ENCODE measurements around the gene SIX1.

Gene SIX1

GRCh38 chr14:60648249-60648933 is 886 bp downstream of the SIX1 start (continued):
- TF ChIP-seq ZNF140 (tag by site-specific recombination; IDR thresholded peaks at IDR 0.05): no peak
- TF ChIP-seq CTCF (tag by site-specific recombination; IDR thresholded peaks at IDR 0.05): peak; percentile 49; the same call in 1 of the 2 replicates
- TF ChIP-seq BCL11A (tag by site-specific recombination; IDR thresholded peaks at IDR 0.05; ENCODE audit: low read depth): no peak
- 0 out of 2 replicates have a peak, but pooled peaks have one; percentile 22 for TF ChIP-seq PATZ1 (tag by site-specific recombination; IDR thresholded peaks at IDR 0.05)
- TF ChIP-seq ZNF138 (tag by site-specific recombination; IDR thresholded peaks at IDR 0.05; ENCODE audit: borderline replicate concordance): no peak
- TF ChIP-seq ZFP41 (tag by site-specific recombination; IDR thresholded peaks at IDR 0.05; ENCODE audit: borderline replicate concordance): no peak
- no peak for TF ChIP-seq ZSCAN5A (tag by site-specific recombination; IDR thresholded peaks at IDR 0.05)
- peak; percentile 70 for TF ChIP-seq GLIS2 (tag by site-specific recombination; IDR thresholded peaks at IDR 0.05)
- peak; percentile 49; the same call in 1 of the 2 replicates for TF ChIP-seq ZNF76 (tag by site-specific recombination; IDR thresholded peaks at IDR 0.05; ENCODE audit: borderline replicate concordance, low read depth)
- TF ChIP-seq ZBTB26 (tag by site-specific recombination; optimal IDR thresholded peaks at IDR 0.05): peak; percentile 66

GRCh38 chr14:60647837-60648248 is 1.4 kb downstream of the SIX1 start:
- peak overlapping the region; percentile 72 for H3K4me3 ChIP-seq (ENCODE audit: low read depth, low read length)
- peaks cover 13 to 31% of the 10 kb centered on the region in 2 experiments for H3K36me3 ChIP-seq (ENCODE audit: control insufficient read depth in 2 of 2, insufficient read depth in 1 of 2, low read length in 2 of 2)
- no peak for TF ChIP-seq ZNF10 (tag by site-specific recombination; IDR thresholded peaks at IDR 0.05)
- no peak for TF ChIP-seq ZBTB1 (tag by site-specific recombination; IDR thresholded peaks at IDR 0.05)
- TF ChIP-seq ZNF747 (tag by site-specific recombination; IDR thresholded peaks at IDR 0.05): no peak
- no peak for TF ChIP-seq ZNF449 (tag by site-specific recombination; IDR thresholded peaks at IDR 0.05)
- no peak for TF ChIP-seq ZNF791 (tag by site-specific recombination; IDR thresholded peaks at IDR 0.05)
- no peaks in the 10 kb centered on the region for H3K9me3 ChIP-seq (ENCODE audit: control insufficient read depth, insufficient read depth, low read depth, low read length)
- POLR2A ChIA-PET: interaction anchor here (0.9 to 3.8 kb wide), 4 partner anchors 11 to 333 kb away, joined by 3 to 62 read pairs (median 14); partner anchors contain the start of genes SIX4, SLC38A6 and TRMT5
- H3K27ac ChIP-seq (ENCODE audit: extremely low read depth, low read depth, low read length): peak overlapping the region; percentile 97
- CTCF ChIA-PET: interaction anchor here (0.6 to 1.5 kb wide), 4 partner anchors 13 to 605 kb away, joined by 3 read pairs; no protein-coding TSS in a partner anchor
- H3K4me1 ChIP-seq (ENCODE audit: control insufficient read depth, insufficient read depth, low read length): peaks cover 38% of the 10 kb centered on the region
